GM20000 (cell line): ENCODE measurements around the gene DST.

Experiments used
- DNase-seq: peaks from one replicate; pipeline ENCODE4 v3.0.0; 2012; ENCODE audit warnings: low spot score
- CTCF ChIP-seq: IDR thresholded peaks from 2 replicates; pipeline ENCODE4 v1.5.1; 2012; ENCODE audit warnings: mild to moderate bottlenecking, control low read depth; ENCODE audit errors: extremely low read depth, missing control alignments

DST gene

GRCh38 chr6:56444855-56445254 lies 197.8 kb downstream of the DST start:
- no peak for DNase-seq
- no peak for TF ChIP-seq CTCF

- no peak for TF ChIP-seq CTCF
- DNase-seq = no peak
Measured at GRCh38 chr6:56440551-56440981, 202.1 kb downstream of the DST start.

GRCh38 chr6:56437171-56437900 lies 205.4 kb downstream of the DST start:
- no peak for TF ChIP-seq CTCF
- no peak for DNase-seq

- DNase-seq = no peak
- no peak for TF ChIP-seq CTCF
Measured at GRCh38 chr6:56435754-56436153, 206.9 kb downstream of the DST start.

GRCh38 chr6:56435326-56435725 lies 207.4 kb downstream of the DST start:
- no peak for TF ChIP-seq CTCF
- no peak for DNase-seq

- no peak for DNase-seq
- no peak for TF ChIP-seq CTCF
Measured at GRCh38 chr6:56434606-56435005, 208.1 kb downstream of the DST start.

- DNase-seq = no peak
- TF ChIP-seq CTCF = no peak
Measured at GRCh38 chr6:56433119-56433518, 209.6 kb downstream of the DST start.
